ENCODE measurements around the gene PAMR1.
"Not testable (repeated sequence)": the region's sequence is repeated elsewhere in the genome, so short reads cannot be mapped to it uniquely, and the experiment has no call there.

PAMR1 gene

GRCh38 chr11:35553021-35553420 is 27.6 kb upstream of the PAMR1 start:
- peak; percentile 34 for DNase-seq (ENCODE audit: low read depth)
- no peak for TF ChIP-seq CTCF (conservative IDR thresholded peaks at IDR 0.05; ENCODE audit: control insufficient read depth, insufficient read depth, low read depth, low read length)
- H3K4me3 ChIP-seq (ENCODE audit: control insufficient read depth, low read depth, low read length) = no peak overlapping the region

- no peak for TF ChIP-seq CTCF (conservative IDR thresholded peaks at IDR 0.05; ENCODE audit: control insufficient read depth, insufficient read depth, low read depth, low read length)
- DNase-seq (ENCODE audit: low read depth) = no peak
- H3K4me3 ChIP-seq (ENCODE audit: control insufficient read depth, low read depth, low read length) = no peak overlapping the region
Observed at GRCh38 chr11:35552616-35553015, 27.2 kb upstream of the PAMR1 start.

GRCh38 chr11:35550374-35551036 is 25.1 kb upstream of the PAMR1 start:
- H3K4me3 ChIP-seq (ENCODE audit: control insufficient read depth, low read depth, low read length) = no peak overlapping the region
- peak; percentile 56 for DNase-seq (ENCODE audit: low read depth)
- no peak for TF ChIP-seq CTCF (conservative IDR thresholded peaks at IDR 0.05; ENCODE audit: control insufficient read depth, insufficient read depth, low read depth, low read length)

- no peak for TF ChIP-seq CTCF (conservative IDR thresholded peaks at IDR 0.05; ENCODE audit: control insufficient read depth, insufficient read depth, low read depth, low read length)
- peak; percentile 97 for DNase-seq (ENCODE audit: low read depth)
- H3K4me3 ChIP-seq (ENCODE audit: control insufficient read depth, low read depth, low read length) = no peak overlapping the region
Observed at GRCh38 chr11:35549787-35550186, 24.4 kb upstream of the PAMR1 start.

GRCh38 chr11:35548925-35549561 is 23.6 kb upstream of the PAMR1 start:
- H3K4me3 ChIP-seq (ENCODE audit: control insufficient read depth, low read depth, low read length) = no peak overlapping the region
- peak; percentile 79 for DNase-seq (ENCODE audit: low read depth)
- no peak for TF ChIP-seq CTCF (conservative IDR thresholded peaks at IDR 0.05; ENCODE audit: control insufficient read depth, insufficient read depth, low read depth, low read length)

GRCh38 chr11:35547995-35548394 is 22.6 kb upstream of the PAMR1 start:
- not testable (repeated sequence) for H3K4me3 ChIP-seq (ENCODE audit: control insufficient read depth, low read depth, low read length); DNase-seq (ENCODE audit: low read depth)

GRCh38 chr11:35546317-35546716 is 20.9 kb upstream of the PAMR1 start:
- peak; percentile 47 for DNase-seq (ENCODE audit: low read depth)
- TF ChIP-seq CTCF (conservative IDR thresholded peaks at IDR 0.05; ENCODE audit: control insufficient read depth, insufficient read depth, low read depth, low read length) = no peak
- H3K4me3 ChIP-seq (ENCODE audit: control insufficient read depth, low read depth, low read length) = no peak overlapping the region
